Activated T-helper 1 cell treated with anti-CD3 and anti-CD28 coated beads, Interleukin-12 subunit alpha, Interleukin-12 subunit beta, Interleukin-2, Interleukin-4 antibody, amounts not matched to agents 30 ng/mL and 10 ng/mL and 1 ng/mL, durations not matched to agents 14 hours and 24 hours and 36 hours (primary cell): ENCODE data around the gene PPP6C. TPM values are rescaled to one million over a fixed set of nuclear protein-coding genes. Genes with fewer than 3 reads are reported as not detected.

ENCODE experiments used
- total RNA-seq: library from RNA; stranded (reverse); gene quantifications from 2 replicates; pipeline ENCODE4 v1.2.3, GENCODE V29; 2022

The PPP6C gene
- total RNA-seq, 1 donor from 2014 or later, result 50.8 TPM

Other genes with a start within 250 kb of the PPP6C start
- gene GOLGA1, start 248.7 kb downstream of the PPP6C start, total RNA-seq, result 16.6 TPM in 2 replicates
- gene SCAI, start 46.3 kb downstream of the PPP6C start, total RNA-seq, result 10.0 and 11.7 TPM in 2 replicates
- gene RABEPK, start 10.7 kb upstream of the PPP6C start, total RNA-seq, result 32.8 and 33.1 TPM in 2 replicates
- gene HSPA5, start 51.5 kb upstream of the PPP6C start, total RNA-seq, result 242 and 243 TPM in 2 replicates
- gene GAPVD1, start 72.0 kb upstream of the PPP6C start, total RNA-seq, result 53.6 and 56.8 TPM in 2 replicates